ENCODE measurements around the gene PLAAT4.

GRCh38 chr11:63569570-63569969 is 33.0 kb downstream of the PLAAT4 start:
- no peak for TF ChIP-seq CTCF (IDR thresholded peaks at IDR 0.05)
- TF ChIP-seq POLR2A (IDR thresholded peaks at IDR 0.05): no peak

All from gastroesophageal sphincter (tissue), 3 donors.